HG03575 (cell line): Measurements from ENCODE around the gene FCHO2.

Source experiments
- ATAC-seq: cut with Tn5 transposase; IDR thresholded peaks from one replicate; pipeline ENCODE4 v1.9.1; 2021; ENCODE audit not compliant: unreplicated experiment, insufficient number of reproducible peaks, low FRiP score; ENCODE audit errors: extremely low read depth

Gene FCHO2

GRCh38 chr5:73027361-73027760 is 71.5 kb downstream of the FCHO2 start:
- ATAC-seq = no peak

GRCh38 chr5:73027816-73028215 is 72.0 kb downstream of the FCHO2 start:
- no peak for ATAC-seq

DNA sequence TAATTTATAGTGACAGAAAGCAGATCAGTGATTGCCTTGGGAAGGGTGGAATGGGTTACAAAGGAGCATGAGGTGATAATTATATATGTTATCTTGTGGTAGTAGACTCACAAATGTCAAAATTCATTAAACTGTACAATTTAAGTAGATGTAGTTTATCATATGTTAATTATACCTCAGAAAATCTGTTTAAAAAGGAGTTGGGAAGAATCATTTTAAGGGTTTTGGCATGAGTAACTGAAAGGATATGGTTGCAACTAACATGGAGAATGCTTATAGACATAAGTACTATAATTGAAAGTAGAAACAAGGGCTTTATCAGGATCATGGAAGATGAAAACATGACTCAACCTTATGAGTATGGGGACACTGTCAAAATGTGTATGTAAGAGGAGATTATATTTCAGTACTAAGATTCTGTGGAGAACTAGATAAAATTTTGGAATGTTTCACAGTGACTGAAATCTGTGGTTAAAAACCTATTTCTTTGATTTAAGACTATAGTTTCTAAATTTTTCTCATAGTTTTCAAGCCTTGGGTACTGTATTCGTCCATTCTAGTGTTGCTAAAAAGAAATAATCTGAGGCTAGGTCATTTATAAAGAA is 73.3 kb downstream of the FCHO2 start:
- no peak for ATAC-seq

- ATAC-seq = no peak
Measured at GRCh38 chr5:73030531-73030930, 74.7 kb downstream of the FCHO2 start.

DNA sequence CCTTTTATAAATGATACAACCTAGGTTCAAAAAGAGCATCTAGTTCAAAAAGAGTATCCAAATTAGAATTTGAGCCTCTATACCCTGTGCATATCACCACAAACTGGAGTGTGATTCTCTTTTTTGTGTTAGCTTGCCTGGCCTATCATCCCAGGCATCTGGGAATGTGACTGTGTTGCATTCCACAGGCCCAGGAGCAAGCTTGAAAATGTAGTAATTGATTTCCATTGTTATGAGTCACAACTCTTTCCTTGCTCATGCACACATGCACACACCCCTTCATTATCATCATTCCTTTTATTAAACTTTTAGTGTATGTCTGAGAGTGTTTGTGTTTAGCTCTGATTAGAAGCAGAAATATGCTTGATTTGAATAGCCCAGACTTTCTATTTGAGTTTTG is 75.2 kb downstream of the FCHO2 start:
- ATAC-seq = no peak

DNA sequence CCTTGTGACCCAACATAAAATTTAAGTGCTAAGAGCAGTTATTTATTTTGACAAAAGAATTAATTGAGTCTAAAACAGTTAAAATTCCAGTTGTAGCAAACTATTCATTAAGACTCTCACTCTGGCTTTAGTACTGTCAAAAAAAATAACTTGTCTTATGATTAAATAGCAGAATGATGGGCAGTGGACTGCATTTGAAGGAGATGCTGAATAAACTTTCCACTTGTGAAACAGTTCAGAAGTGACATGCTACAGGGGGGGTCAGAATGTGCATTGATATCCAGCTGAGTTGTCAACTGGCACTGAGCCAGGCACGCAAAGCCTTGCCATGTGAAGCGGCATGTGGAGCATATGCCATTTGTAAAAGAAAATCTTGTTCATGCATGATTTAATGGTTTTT is 76.0 kb downstream of the FCHO2 start:
- no peak for ATAC-seq

DNA sequence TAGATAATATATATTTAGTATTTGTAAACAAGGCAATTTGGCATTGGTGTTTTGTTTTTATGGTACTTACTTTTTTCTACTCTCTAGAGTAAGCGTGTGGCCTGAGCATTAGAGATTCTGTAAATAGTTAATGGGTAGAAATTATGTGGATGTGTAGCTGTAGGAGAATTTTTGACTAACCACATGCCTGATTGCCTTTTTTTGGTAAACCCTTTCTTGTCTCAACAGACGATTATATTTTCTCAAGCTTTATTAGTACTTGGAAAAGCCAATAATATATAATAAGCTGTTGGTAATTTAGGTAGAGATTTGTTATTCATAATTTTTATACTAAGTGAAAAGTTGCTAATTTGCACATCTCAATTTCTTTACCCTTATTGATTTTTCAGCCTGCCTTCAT is 76.8 kb downstream of the FCHO2 start:
- ATAC-seq = no peak

- no peak for ATAC-seq
Measured at GRCh38 chr5:73037545-73037944, 81.7 kb downstream of the FCHO2 start.

DNA sequence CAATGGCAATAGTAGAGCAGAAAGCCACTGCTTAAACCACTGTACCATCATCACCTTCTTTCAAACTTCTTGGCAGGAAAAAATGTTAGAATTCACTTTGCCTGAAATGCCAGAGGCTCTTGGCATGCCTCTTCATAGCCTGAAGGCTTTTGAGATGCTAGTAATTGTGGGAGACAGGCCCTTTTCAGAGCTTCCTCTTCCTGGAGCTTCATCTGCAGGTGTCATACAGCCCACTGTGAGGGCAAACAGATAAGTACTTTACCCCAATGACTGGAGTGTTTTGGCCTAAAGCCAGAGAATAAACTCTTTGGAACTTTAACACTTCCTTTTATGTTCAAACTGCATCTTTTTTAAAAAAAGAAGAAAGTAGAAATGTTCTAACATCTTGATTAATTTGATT is 83.2 kb downstream of the FCHO2 start:
- no peak for ATAC-seq

DNA sequence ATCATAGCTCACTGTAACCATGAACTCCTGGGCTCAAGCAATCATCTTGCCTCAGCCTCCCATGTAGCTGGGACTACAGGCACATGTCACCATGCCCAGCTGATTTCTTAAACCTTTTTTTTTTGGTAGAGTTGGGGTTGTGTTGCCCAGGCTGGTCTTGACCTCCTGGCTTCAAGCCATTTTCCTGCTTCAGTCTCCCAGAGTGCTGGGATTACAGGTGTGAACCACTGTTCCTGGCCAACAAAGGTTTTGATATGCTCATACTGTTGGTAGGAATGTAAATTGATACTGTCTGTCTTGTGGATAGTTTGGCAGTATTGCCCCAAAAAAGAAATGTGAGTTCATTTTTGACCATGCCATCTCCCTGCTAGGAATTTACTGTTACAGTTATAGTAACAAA is 87.2 kb downstream of the FCHO2 start:
- ATAC-seq = no peak

DNA sequence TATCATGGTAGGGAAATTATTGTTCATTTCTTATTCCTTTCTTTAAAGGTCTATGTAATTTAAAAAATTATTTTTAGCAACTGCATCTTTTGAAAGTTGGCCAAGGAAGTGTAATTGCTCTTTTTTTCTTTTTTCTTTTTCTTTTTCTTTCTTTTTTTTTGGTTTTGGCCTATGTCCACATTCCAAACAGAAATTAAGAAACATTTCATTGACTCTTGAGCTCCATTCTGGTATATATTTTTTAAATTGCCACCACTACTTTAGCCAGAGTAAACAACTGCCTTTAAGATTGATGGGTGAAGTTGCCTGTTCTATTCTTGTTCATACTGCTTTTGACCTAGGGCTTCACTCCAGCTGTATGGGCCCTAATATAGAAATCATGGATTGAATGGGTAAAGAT is 88.7 kb downstream of the FCHO2 start:
- ATAC-seq = no peak

- ATAC-seq = no peak
Measured at GRCh38 chr5:73045623-73046022, 89.8 kb downstream of the FCHO2 start.

DNA sequence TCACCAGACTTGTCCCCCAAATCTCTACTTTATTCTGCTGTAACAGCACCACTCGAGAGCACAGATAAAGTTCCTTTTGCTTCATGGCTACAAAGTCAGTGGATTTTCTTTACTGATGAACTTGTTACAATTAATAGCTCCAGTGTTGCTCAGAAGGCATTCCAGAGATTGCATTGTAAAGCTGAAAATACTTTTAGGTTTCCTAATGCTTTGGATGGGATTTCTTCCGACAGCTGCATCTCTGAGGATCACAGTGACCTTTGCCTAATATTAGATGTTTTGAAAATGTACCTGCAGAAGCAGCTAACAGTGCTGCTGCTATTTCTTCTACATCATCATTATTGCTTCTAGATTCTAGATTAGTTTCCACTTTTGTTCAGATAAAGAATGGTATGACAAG is 105.8 kb downstream of the FCHO2 start:
- no peak for ATAC-seq

- no peak for ATAC-seq
Measured at GRCh38 chr5:73066466-73066865, 110.6 kb downstream of the FCHO2 start.

DNA sequence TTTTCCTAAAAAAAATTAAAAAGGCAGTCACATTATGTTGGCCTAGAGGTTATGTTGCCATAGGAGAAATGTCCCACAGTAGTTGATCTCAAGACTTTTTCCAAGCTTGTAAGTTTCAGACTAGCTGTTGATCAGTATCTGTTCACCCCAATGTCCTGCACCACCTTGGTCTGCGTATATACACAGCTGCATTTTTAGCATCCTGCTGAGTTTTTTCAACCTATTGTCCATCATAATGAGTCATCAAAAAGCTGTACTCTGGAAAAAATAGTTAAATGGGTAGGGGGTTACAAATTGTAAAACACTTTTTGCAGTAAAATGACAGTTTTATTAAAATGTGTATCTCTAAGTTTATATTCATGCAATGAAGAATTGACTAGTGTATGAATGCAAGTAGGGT is 111.4 kb downstream of the FCHO2 start:
- no peak for ATAC-seq

- no peak for ATAC-seq
Measured at GRCh38 chr5:73081093-73081492, 125.3 kb downstream of the FCHO2 start.

DNA sequence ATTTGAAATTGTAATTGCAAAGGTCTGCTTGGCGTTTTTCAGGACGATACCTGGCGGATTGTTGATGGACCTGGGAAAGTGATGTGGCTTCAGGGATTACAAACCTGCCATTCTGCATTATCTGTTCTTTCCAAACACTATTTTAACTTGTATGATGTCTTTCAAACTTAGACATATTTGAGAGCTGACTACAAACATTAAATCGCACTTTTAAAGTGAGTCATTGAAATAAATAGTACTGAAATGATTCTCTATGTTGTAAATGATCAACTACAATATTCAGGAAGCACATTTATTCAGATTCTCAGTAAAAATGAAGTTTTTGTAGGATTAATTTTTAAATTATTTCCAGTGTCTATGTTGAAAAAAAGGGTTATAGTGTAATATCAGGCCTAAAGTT is 132.2 kb downstream of the FCHO2 start:
- ATAC-seq = no peak

GRCh38 chr5:73093943-73094342 is 138.1 kb downstream of the FCHO2 start:
- ATAC-seq = no peak

DNA sequence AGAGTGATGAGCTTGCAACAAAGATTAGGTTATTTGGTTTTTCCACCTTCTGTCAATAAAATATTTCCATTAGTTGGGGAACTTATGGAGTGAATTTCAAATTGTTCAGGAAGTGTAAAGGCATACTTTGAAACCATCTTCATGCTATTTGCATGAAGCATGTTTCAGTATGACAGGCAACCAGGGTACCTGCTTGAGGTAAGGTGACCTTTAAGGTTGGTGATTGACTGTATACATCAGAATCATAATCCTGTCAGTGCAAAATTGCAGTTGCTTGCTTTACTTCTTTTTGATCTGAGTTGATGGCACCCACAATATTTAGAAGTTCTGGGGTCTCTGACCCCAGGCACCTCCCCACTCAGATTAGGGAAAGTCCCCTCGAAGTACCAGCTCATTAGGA is 138.6 kb downstream of the FCHO2 start:
- ATAC-seq = no peak

- ATAC-seq = no peak
Measured at GRCh38 chr5:73095564-73096238, 139.9 kb downstream of the FCHO2 start.

GRCh38 chr5:73096239-73096575 is 140.4 kb downstream of the FCHO2 start:
- no peak for ATAC-seq
